Gastrocnemius medialis (tissue), 4 donors: ENCODE results near the gene SMYD2. TPM values are rescaled to one million over a fixed set of nuclear protein-coding genes. Genes with fewer than 3 reads are reported as not detected.

ENCODE experiments used
- ATAC-seq, 2 donors: fragments of 150-250 bp; one replicate each; pipeline ENCODE4 v1.9.1; 2016
- DNase-seq, 2 donors: peaks; one replicate each; pipeline ENCODE4 v3.0.0-alpha.2; 2019
- H3K27ac ChIP-seq, 4 donors: fragments of 200-600 bp; sonication (generic); 1 replicate in 1 of 4; 2 replicates in 3 of 4; pipeline ENCODE4 v1.5.1; 2016 to 2018; ENCODE audit warnings: mild to moderate bottlenecking in 2 of 4, moderate library complexity in 1 of 4
- H3K27me3 ChIP-seq, 3 donors: fragments of 200-600 bp; sonication (generic) in 2 of 3; 1 replicate in 1 of 3; 2 replicates in 2 of 3; pipeline versions ENCODE4 v1.5.1 to v1.6.0; 2016 to 2019; ENCODE audit warnings: mild to moderate bottlenecking in 1 of 3, moderate library complexity in 1 of 3
- H3K36me3 ChIP-seq, 2 donors: fragments of 200-600 bp; sonication (generic) in 1 of 2; one replicate each; pipeline ENCODE4 v1.5.1; 2017 to 2018
- H3K4me1 ChIP-seq, 2 donors: fragments of 200-600 bp; sonication (generic) in 1 of 2; one replicate each; pipeline ENCODE4 v1.5.1; 2016 to 2017; ENCODE audit warnings: mild to moderate bottlenecking in 2 of 2
- H3K4me3 ChIP-seq, 4 donors: fragments of 200-600 bp; sonication (generic) in 3 of 4; 1 replicate in 1 of 4; 2 replicates in 3 of 4; pipeline ENCODE4 v1.5.1; 2016 to 2019; ENCODE audit warnings: mild to moderate bottlenecking in 2 of 4
- H3K9me3 ChIP-seq, 3 donors: fragments of 200-600 bp; sonication (generic) in 2 of 3; 1 replicate in 1 of 3; 2 replicates in 2 of 3; pipeline ENCODE4 v1.5.1; 2016 to 2019
- CTCF ChIP-seq, 5 experiments: fragments of 450-650 bp in 3 of 5; fragments of 200-600 bp in 2 of 5; sonication (generic) in 2 of 5; IDR thresholded peaks in 4 of 5; conservative IDR thresholded peaks in 1 of 5; 1 replicate in 4 of 5; 2 replicates in 1 of 5; pipeline ENCODE4 v1.5.1; 2016 to 2019; ENCODE audit warnings: antibody characterized with exemption in 5 of 5, mild to moderate bottlenecking in 3 of 5, moderate library complexity in 3 of 5
- POLR2A ChIP-seq, 2 donors: fragments of 450-650 bp; IDR thresholded peaks; one replicate each; pipeline ENCODE4 v1.6.1; 2017; ENCODE audit warnings: antibody characterized with exemption in 2 of 2, mild to moderate bottlenecking in 2 of 2, moderate library complexity in 2 of 2
- in situ Hi-C, 4 donors: fragments of 200-750 bp; cut with MboI; loops; one replicate each; pipeline versions ENCODE4 v1.15.0 to v1.8.0; 2017; ENCODE audit warnings: low sequenced_read_pairs in 4 of 4
- intact Hi-C: fragments of 100-400 bp; cut with DNase I; formaldehyde crosslinking; loops from one replicate; pipeline ENCODE4 v1.15.1; 2023; ENCODE audit warnings: low total_unique reads
- total RNA-seq, 4 donors: library from RNA; depleted of rRNA; stranded (reverse); fragments of >200 nt; gene quantifications; one replicate each; pipeline versions ENCODE4 v1.1.0 to v1.2.3, GENCODE V29; 2016

Gene SMYD2
- total RNA-seq, 4 donors from 2014 or later = 57.2 to 112 (median 80.4) TPM

- no peak for ATAC-seq
- no peaks in the 10 kb centered on the region for H3K27me3 ChIP-seq
- H3K27ac ChIP-seq = peak overlapping the region in 1 of 4 donors; percentile 28
- H3K4me3 ChIP-seq = no peak overlapping the region
- intact Hi-C loops (no loop called here), in situ Hi-C loops (no loop called here)
- peaks cover 4 to 48% of the 10 kb centered on the region in 2 donors for H3K36me3 ChIP-seq
- TF ChIP-seq CTCF (IDR thresholded peaks at IDR 0.05 in 4 of 5, conservative IDR thresholded peaks at IDR 0.05 in 1 of 5) = no peak
- no peak for TF ChIP-seq POLR2A (IDR thresholded peaks at IDR 0.05)
- H3K4me1 ChIP-seq = peaks cover 9 to 14% of the 10 kb centered on the region in 2 donors
- no peaks in the 10 kb centered on the region for H3K9me3 ChIP-seq
- no peak for DNase-seq
Measured at GRCh38 chr1:214379236-214379970, 98.4 kb downstream of the SMYD2 start.

- in situ Hi-C loops (no loop called here), intact Hi-C loops (no loop called here)
- TF ChIP-seq CTCF (IDR thresholded peaks at IDR 0.05 in 4 of 5, conservative IDR thresholded peaks at IDR 0.05 in 1 of 5) = no peak
- H3K4me3 ChIP-seq = no peak overlapping the region
- no peak for DNase-seq
- ATAC-seq = no peak
- peaks cover 4 to 55% of the 10 kb centered on the region in 2 donors for H3K36me3 ChIP-seq
- H3K27ac ChIP-seq = peak overlapping the region in 1 of 4 donors; percentile 28
- no peaks in the 10 kb centered on the region for H3K9me3 ChIP-seq
- peaks cover 9 to 12% of the 10 kb centered on the region in 2 donors for H3K4me1 ChIP-seq
- H3K27me3 ChIP-seq = no peaks in the 10 kb centered on the region
Measured at GRCh38 chr1:214380396-214380795, 99.4 kb downstream of the SMYD2 start.

- in situ Hi-C loops = no loop called here
- Histone ChIP-seq H3K4me1 (peaks cover 9 to 12% of the 10 kb centered on the region in 2 donors), H3K36me3 (peaks cover 4 to 47% of the 10 kb centered on the region in 2 donors), H3K27me3 (no peaks in the 10 kb centered on the region), H3K27ac (peak overlapping the region in 1 of 4 donors; percentile 28), H3K4me3 (no peak overlapping the region), H3K9me3 (no peaks in the 10 kb centered on the region)
- DNase-seq = no peak
- TF ChIP-seq POLR2A (IDR thresholded peaks at IDR 0.05) (no peak), CTCF (IDR thresholded peaks at IDR 0.05 in 4 of 5, conservative IDR thresholded peaks at IDR 0.05 in 1 of 5) (no peak)
- ATAC-seq = no peak
- intact Hi-C loops = no loop called here
Measured at GRCh38 chr1:214380986-214381695, 100.2 kb downstream of the SMYD2 start.

DNA sequence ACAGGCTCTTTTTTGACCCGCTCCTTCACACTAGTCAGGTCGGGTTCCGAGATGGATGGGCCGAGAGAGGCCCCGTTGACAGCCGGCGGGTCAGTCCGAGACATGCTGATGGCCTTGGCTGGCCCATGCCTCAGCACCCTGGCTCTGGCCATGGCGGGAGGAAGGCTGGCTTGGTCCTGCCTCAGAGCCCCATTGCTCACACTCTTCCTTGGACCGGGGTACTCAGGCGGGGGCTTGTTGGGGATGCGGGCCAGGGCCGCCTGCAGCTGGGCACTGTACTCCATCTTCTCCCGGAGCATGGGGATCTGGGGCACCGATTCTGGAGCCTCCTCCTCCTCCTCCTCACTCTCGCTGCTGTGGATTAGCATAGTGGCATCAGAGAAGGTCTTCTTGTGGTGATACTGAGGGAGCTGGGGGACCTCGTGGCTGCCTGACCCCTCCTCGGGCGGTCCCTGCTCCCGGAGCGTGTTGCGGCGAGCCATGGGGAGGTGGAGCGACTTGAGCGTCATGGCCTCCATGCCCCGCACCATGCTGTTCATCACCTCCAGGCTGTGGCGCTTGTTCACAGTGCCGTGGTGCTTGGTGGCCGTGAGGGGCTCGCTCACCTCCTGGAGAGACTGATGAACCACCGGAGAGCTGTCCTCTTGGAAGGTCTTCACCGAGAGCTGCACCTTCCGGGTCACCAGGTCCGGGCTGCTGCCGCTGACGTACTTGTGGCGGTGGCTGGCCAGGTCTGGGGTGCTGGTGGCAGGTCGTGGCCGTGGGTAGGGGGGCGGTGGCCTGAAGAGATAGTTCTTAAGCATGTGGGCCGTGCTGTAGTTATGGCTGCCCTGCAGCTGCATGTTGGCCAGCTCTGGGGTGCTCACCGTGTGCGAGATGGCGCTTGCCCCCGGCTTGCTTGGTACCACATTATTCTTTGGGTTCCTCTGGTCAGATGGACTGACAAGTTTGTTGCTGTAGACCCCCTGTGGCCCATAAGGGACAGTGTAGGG, 102.7 kb downstream of the SMYD2 start:
- H3K27ac ChIP-seq = no peak overlapping the region
- in situ Hi-C loops = no loop called here
- ATAC-seq = no peak
- no peak for DNase-seq
- no peaks in the 10 kb centered on the region for H3K9me3 ChIP-seq
- intact Hi-C loops = no loop called here
- TF ChIP-seq CTCF (IDR thresholded peaks at IDR 0.05 in 4 of 5, conservative IDR thresholded peaks at IDR 0.05 in 1 of 5) = no peak
- TF ChIP-seq POLR2A (IDR thresholded peaks at IDR 0.05) = no peak
- H3K36me3 ChIP-seq = peaks cover 4 to 35% of the 10 kb centered on the region in 2 donors
- H3K4me3 ChIP-seq = no peak overlapping the region
- peaks cover 9 to 15% of the 10 kb centered on the region in 2 donors for H3K4me1 ChIP-seq
- no peaks in the 10 kb centered on the region for H3K27me3 ChIP-seq
